GM12878 (cell line): Measurements from ENCODE around the gene KDM6A. TPM values are rescaled to one million over a fixed set of nuclear protein-coding genes. Genes with fewer than 3 reads are reported as not detected.

Experiments used
- ATAC-seq: fragments of 200-7000 bp; cut with Tn5 transposase; 3 replicates; pipeline ENCODE4 v1.9.1; 2020; ENCODE audit warnings: mild to moderate bottlenecking, moderate library complexity
- BruUV-seq: library from RNA; stranded (reverse); fragments of 400-500 nt; replicated peaks from 2 replicates; lab custom pipeline; 2021; lab: Mats Ljungman, UMichigan
- CTCF ChIA-PET: fragments of 300-600 bp; sonication (Branson Sonifier 250); formaldehyde crosslinking; extraction: SDS; loops from one replicate; lab custom pipeline; 2021; ENCODE audit warnings: inconsistent platforms; lab: Yijun Ruan, JAX
- POLR2A ChIA-PET: fragments of 350-600 bp; formaldehyde crosslinking; extraction: SDS; loops from one replicate; lab custom pipeline; 2021; ENCODE audit warnings: inconsistent platforms; lab: Charles Lee
- RAD21 ChIA-PET: fragments of 300-600 bp; sonication (Branson Sonifier 250); formaldehyde crosslinking; loops from one replicate; lab custom pipeline; 2023; ENCODE audit warnings: antibody characterized with exemption; ENCODE audit not compliant: unreplicated experiment; lab: Charles Lee
- SMC1A ChIA-PET: fragments of 300-600 bp; sonication (Branson Sonifier 250); formaldehyde crosslinking; loops from one replicate; lab custom pipeline; 2023; ENCODE audit not compliant: unreplicated experiment, uncharacterized antibody; lab: Charles Lee
- DNase-seq: peaks from one replicate; pipeline ENCODE4 v3.0.0-alpha.2; 2011; ENCODE audit warnings: low read depth, low spot score
- FAIRE-seq: peaks from 3 replicates; lab custom pipeline; 2011; peaks lifted over from hg19 to GRCh38; lab: Jason Lieb, UNC
- H2AFZ ChIP-seq: 2 replicates; pipeline ENCODE4 v1.6.0; 2011; ENCODE audit warnings: low read depth, low read length, control low read depth; ENCODE audit not compliant: control insufficient read depth
- H3K27ac ChIP-seq: 2 replicates; pipeline ENCODE4 v1.5.1; 2011; ENCODE audit warnings: control low read depth; ENCODE audit not compliant: control insufficient read depth, insufficient read depth
- H3K27me3 ChIP-seq, 2 experiments: replicated peaks in 1 of 2; 2 replicates each; pipeline versions ENCODE4 v1.6.0 to v1.6.1; 2011; ENCODE audit warnings: low read length in 1 of 2; ENCODE audit not compliant: control insufficient read depth in 2 of 2, insufficient read depth in 2 of 2
- H3K36me3 ChIP-seq, 2 experiments: 2 replicates each; pipeline ENCODE4 v1.5.1; 2011; ENCODE audit warnings: low read length in 1 of 2; ENCODE audit not compliant: control insufficient read depth in 2 of 2, insufficient read depth in 2 of 2
- H3K4me1 ChIP-seq: 2 replicates; pipeline ENCODE4 v1.6.1; 2011; ENCODE audit warnings: mild to moderate bottlenecking, low read length, moderate library complexity, mixed read lengths; ENCODE audit not compliant: control insufficient read depth, insufficient read depth
- H3K4me2 ChIP-seq: 2 replicates; pipeline ENCODE4 v1.6.0; 2011; ENCODE audit warnings: control low read depth; ENCODE audit not compliant: control insufficient read depth, insufficient read depth
- H3K4me3 ChIP-seq: fragments of 200-600 bp; sonication (generic); 2 replicates; pipeline ENCODE4 v1.5.1; 2016
- H3K79me2 ChIP-seq: 2 replicates; pipeline ENCODE4 v1.6.0; 2011; ENCODE audit warnings: low read length; ENCODE audit not compliant: control insufficient read depth, insufficient read depth
- H3K9ac ChIP-seq: 2 replicates; pipeline ENCODE4 v1.8.0; 2011; ENCODE audit warnings: low read length, control low read depth, mixed read lengths; ENCODE audit not compliant: control insufficient read depth, insufficient read depth
- H3K9me3 ChIP-seq: replicated peaks from 3 replicates; pipeline ENCODE4 v1.5.1; 2011; ENCODE audit warnings: mild to moderate bottlenecking, low read length; ENCODE audit not compliant: control insufficient read depth, insufficient read depth
- H4K20me1 ChIP-seq: 2 replicates; pipeline ENCODE4 v1.6.0; 2011; ENCODE audit not compliant: control insufficient read depth, insufficient read depth
- CTCF ChIP-seq, 3 experiments: IDR thresholded peaks in 2 of 3; conservative IDR thresholded peaks in 1 of 3; 2 replicates each; pipeline ENCODE4 v1.5.1; 2011; ENCODE audit warnings: low read depth in 3 of 3, low read length in 3 of 3, mild to moderate bottlenecking in 3 of 3, control low read depth in 2 of 3, moderate library complexity in 2 of 3, inconsistent platforms in 1 of 3, mixed read lengths in 1 of 3; ENCODE audit not compliant: control insufficient read depth in 2 of 3, insufficient read depth in 1 of 3; ENCODE audit errors: extremely low read depth in 1 of 3
- CUX1 ChIP-seq: IDR thresholded peaks from 2 replicates; pipeline ENCODE4 v1.6.1; 2012; ENCODE audit warnings: improper control_type of control experiment, low read depth, low read length; ENCODE audit not compliant: insufficient replicate concordance
- DPF2 ChIP-seq: fragments of 450-650 bp; IDR thresholded peaks from 2 replicates; pipeline ENCODE4 v1.6.1; 2017; ENCODE audit warnings: mild to moderate bottlenecking
- ESRRA ChIP-seq: IDR thresholded peaks from 2 replicates; pipeline ENCODE4 v1.6.1; 2012; ENCODE audit warnings: mild to moderate bottlenecking, low read length, improper control_type of control experiment
- HDAC2 ChIP-seq: fragments of 200-600 bp; sonication (generic); IDR thresholded peaks from 2 replicates; pipeline ENCODE4 v1.6.1; 2017
- MEF2B ChIP-seq: fragments of 450-650 bp; IDR thresholded peaks from 2 replicates; pipeline ENCODE4 v1.6.1; 2018; ENCODE audit warnings: mild to moderate bottlenecking, moderate library complexity; ENCODE audit not compliant: partially characterized antibody, poor library complexity, severe bottlenecking
- MXI1 ChIP-seq: fragments of 150-350 bp; IDR thresholded peaks from 2 replicates; pipeline ENCODE4 v1.6.1; 2011; ENCODE audit warnings: low read depth, mild to moderate bottlenecking, inconsistent platforms, low read length, improper control_type of control experiment
- PAX8 ChIP-seq: fragments of 450-650 bp; IDR thresholded peaks from 2 replicates; pipeline ENCODE4 v1.6.1; 2017; ENCODE audit warnings: mild to moderate bottlenecking, moderate library complexity
- POLR2A ChIP-seq: IDR thresholded peaks from 2 replicates; pipeline ENCODE4 v1.6.1; 2011; ENCODE audit warnings: low read depth, mild to moderate bottlenecking, low read length
- SIN3A ChIP-seq: IDR thresholded peaks from 2 replicates; pipeline ENCODE4 v1.6.1; 2012; ENCODE audit warnings: low read depth, low read length, improper control_type of control experiment
- TCF12 ChIP-seq: IDR thresholded peaks from 2 replicates; pipeline ENCODE4 v1.6.1; 2011; ENCODE audit warnings: low read depth, mild to moderate bottlenecking, low read length
- TCF3 ChIP-seq: IDR thresholded peaks from 2 replicates; pipeline ENCODE4 v1.6.1; 2012; ENCODE audit warnings: low read depth, mild to moderate bottlenecking, low read length, borderline replicate concordance; ENCODE audit not compliant: insufficient read depth
- ZBTB33 ChIP-seq: fragments of 450-650 bp; IDR thresholded peaks from 2 replicates; pipeline ENCODE4 v1.6.1; 2017; ENCODE audit warnings: mild to moderate bottlenecking
- WGBS: methylation state at CpG from one replicate; pipeline ENCODE4 v1.1.6; 2016; ENCODE audit warnings: low lambda C conversion rate; ENCODE audit not compliant: insufficient replicate concordance, insufficient coverage; ENCODE audit errors: missing lambda C conversion rate; 5-methylcytosine and 5-hydroxymethylcytosine counted together
- in situ Hi-C: fragments of 300-500 bp; cut with MboI; formaldehyde crosslinking; loops from 9 replicates; pipeline ENCODE4 v1.14.3; 2018; ENCODE audit warnings: mixed read lengths
- intact Hi-C: fragments of 100-400 bp; cut with micrococcal nuclease; formaldehyde crosslinking; loops from one replicate; pipeline ENCODE4 v1.14.2; 2022; ENCODE audit not compliant: unreplicated experiment
- polyA plus RNA-seq, 11 experiments: library from polyadenylated mRNA; depleted of rRNA in 4 of 11; unstranded in 6 of 11; stranded (reverse) in 5 of 11; fragments of >200 nt; fragmentation: Nextera tagmentation in 4 of 11; fragmentation: Illumina TruSeq in 1 of 11; extraction: Ambion mirVana in 4 of 11; extraction: Trizol in 1 of 11; gene quantifications; 1 replicate in 1 of 11; 2 replicates in 10 of 11; pipeline versions ENCODE4 v1.2.1 to v1.2.3, GENCODE V29; 2011 to 2016; ENCODE audit warnings: inconsistent platforms in 2 of 11, missing spikeins in 2 of 11, low read depth in 1 of 11
- total RNA-seq, 4 experiments: library from RNA; depleted of rRNA in 3 of 4; stranded (reverse); fragments of >200 nt in 3 of 4; fragmentation: Illumina TruSeq in 1 of 4; extraction: Trizol in 1 of 4; gene quantifications; 2 replicates each; pipeline versions ENCODE4 v1.2.1 to v1.2.3, GENCODE V29; 2013 to 2021
- TF ChIP-seq, protein P1 (sequence below): IDR thresholded peaks from 2 replicates; pipeline ENCODE4 v1.6.1; 2012; ENCODE audit warnings: low read length, inconsistent platforms

The KDM6A gene
- total and polyA plus RNA-seq, 10 of the 15 experiments (the other 5 are each of a cell fraction or from before 2014, with no cell fraction given): 7.9 to 29.0 (median 20.4) TPM

- H3K79me2 ChIP-seq: peaks cover 63% of the 10 kb centered on the region
- H3K9ac ChIP-seq: no peak overlapping the region
- no peaks in the 10 kb centered on the region for H3K4me1 ChIP-seq
- no TSS peak for BruUV-seq
- no peaks in the 10 kb centered on the region for H4K20me1 ChIP-seq
- ChIA-PET RAD21 (no interaction called here), POLR2A (no interaction called here), SMC1A (no interaction called here), CTCF (no interaction called here)
- H3K27ac ChIP-seq: no peak overlapping the region
- 94% methylated on average over 11 of the region's 11 CpGs for WGBS
- in situ Hi-C loops (no loop called here), intact Hi-C loops (no loop called here)
- H3K4me2 ChIP-seq: no peak overlapping the region
- no peak overlapping the region for H2AFZ ChIP-seq
- H3K4me3 ChIP-seq: no peak overlapping the region
- FAIRE-seq: no peak
- DNase-seq: no peak
- ATAC-seq: no peak
- no peaks in the 10 kb centered on the region for H3K27me3 ChIP-seq
- H3K36me3 ChIP-seq: no peaks in the 10 kb centered on the region
- H3K9me3 ChIP-seq: 0 out of 3 replicates have a peak, but pooled peaks cover 2% of the 10 kb centered on the region
- TF ChIP-seq DPF2 (no peak), SIN3A (no peak), ZBTB33 (no peak), CTCF (IDR thresholded peaks at IDR 0.05 in 2 of 3, conservative IDR thresholded peaks at IDR 0.05 in 1 of 3; ENCODE audit: control insufficient read depth in 2 of 3, extremely low read depth in 1 of 3, insufficient read depth in 1 of 3, low read depth in 3 of 3, low read length in 3 of 3) (no peak), PAX8 (no peak), HDAC2 (no peak), ESRRA (no peak), POLR2A (no peak), TCF12 (no peak), CUX1 (no peak), MEF2B (no peak), MXI1 (no peak), TCF3 (no peak)
- TF ChIP-seq, protein P1, sequence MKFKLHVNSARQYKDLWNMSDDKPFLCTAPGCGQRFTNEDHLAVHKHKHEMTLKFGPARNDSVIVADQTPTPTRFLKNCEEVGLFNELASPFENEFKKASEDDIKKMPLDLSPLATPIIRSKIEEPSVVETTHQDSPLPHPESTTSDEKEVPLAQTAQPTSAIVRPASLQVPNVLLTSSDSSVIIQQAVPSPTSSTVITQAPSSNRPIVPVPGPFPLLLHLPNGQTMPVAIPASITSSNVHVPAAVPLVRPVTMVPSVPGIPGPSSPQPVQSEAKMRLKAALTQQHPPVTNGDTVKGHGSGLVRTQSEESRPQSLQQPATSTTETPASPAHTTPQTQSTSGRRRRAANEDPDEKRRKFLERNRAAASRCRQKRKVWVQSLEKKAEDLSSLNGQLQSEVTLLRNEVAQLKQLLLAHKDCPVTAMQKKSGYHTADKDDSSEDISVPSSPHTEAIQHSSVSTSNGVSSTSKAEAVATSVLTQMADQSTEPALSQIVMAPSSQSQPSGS: no peak
These were observed 80.9 kb downstream of the KDM6A start for GRCh38 chrX:44953734-44954502.
